Measurements from ENCODE around the gene LRP1B.

GRCh38 chr2:140892911-140893637 is 1237.7 kb downstream of the LRP1B start:
- TF ChIP-seq TEAD4 (IDR thresholded peaks at IDR 0.05) (no peak), YY1 (IDR thresholded peaks at IDR 0.05; ENCODE audit: low read depth) (no peak), CREB1 (IDR thresholded peaks at IDR 0.05; ENCODE audit: low read depth) (no peak), EP300 (IDR thresholded peaks at IDR 0.05; ENCODE audit: borderline replicate concordance) (no peak), TAF1 (IDR thresholded peaks at IDR 0.05; ENCODE audit: low read depth) (no peak)

All from Ishikawa (cell line).